Measurements from ENCODE around the gene ROCK1.
"Not testable (repeated sequence)": the region's sequence is repeated elsewhere in the genome, so short reads cannot be mapped to it uniquely, and the experiment has no call there.

ROCK1 gene

GRCh38 chr18:21111346-21112139 lies at the start of gene ROCK1:
ROCK1 (minus strand) TSS chr18:21111813; CDS start chr18:21110910, 903 bp downstream.
- no peak for TF ChIP-seq CTCF (IDR thresholded peaks at IDR 0.05; ENCODE audit: insufficient read depth, low read length, missing control alignments)
- peak; percentile 74 for DNase-seq (ENCODE audit: low read depth, low spot score)
- POLR2A ChIA-PET = interaction anchor here (0.5 to 1.5 kb wide), 6 partner anchors 11 to 112 kb away, joined by 3 to 11 read pairs (median 4); no protein-coding TSS in a partner anchor
- peak within 1 kb of the TSS; percentile 94 for H3K4me3 ChIP-seq (ENCODE audit: low read depth, low read length)
- CTCF ChIA-PET = interaction anchor here (0.9 to 1.7 kb wide), 2 partner anchors 64 to 68 kb away, joined by 3 to 12 read pairs; no protein-coding TSS in a partner anchor

GRCh38 chr18:21155443-21155842 lies 43.8 kb upstream of the ROCK1 start:
- CTCF ChIA-PET = no interaction called here
- POLR2A ChIA-PET = no interaction called here

GRCh38 chr18:21146016-21146415 lies 34.4 kb upstream of the ROCK1 start:
- no peak overlapping the region for H3K4me3 ChIP-seq (ENCODE audit: low read depth, low read length)
- ChIA-PET POLR2A (no interaction called here), CTCF (interaction anchor here (1.6 kb wide), 1 partner anchor 34 kb away, joined by 5 read pairs; no protein-coding TSS in a partner anchor)
- TF ChIP-seq CTCF (IDR thresholded peaks at IDR 0.05; ENCODE audit: insufficient read depth, low read length, missing control alignments) = no peak
- DNase-seq (ENCODE audit: low read depth, low spot score) = no peak

More at GRCh38 chr18:21155443-21155842, 43.8 kb upstream of the ROCK1 start:
- DNase-seq (ENCODE audit: low read depth, low spot score) = no peak
- no peak for TF ChIP-seq CTCF (IDR thresholded peaks at IDR 0.05; ENCODE audit: insufficient read depth, low read length, missing control alignments)
- no peak overlapping the region for H3K4me3 ChIP-seq (ENCODE audit: low read depth, low read length)

GRCh38 chr18:21145371-21145770 lies 33.8 kb upstream of the ROCK1 start:
- no peak for TF ChIP-seq CTCF (IDR thresholded peaks at IDR 0.05; ENCODE audit: insufficient read depth, low read length, missing control alignments)
- POLR2A ChIA-PET = no interaction called here
- no peak for DNase-seq (ENCODE audit: low read depth, low spot score)
- H3K4me3 ChIP-seq (ENCODE audit: low read depth, low read length) = no peak overlapping the region
- CTCF ChIA-PET = interaction anchor here (1.6 kb wide), 1 partner anchor 35 kb away, joined by 5 read pairs; no protein-coding TSS in a partner anchor

GRCh38 chr18:21141668-21142422 lies 30.2 kb upstream of the ROCK1 start:
- H3K4me3 ChIP-seq (ENCODE audit: low read depth, low read length) = no peak overlapping the region
- TF ChIP-seq CTCF (IDR thresholded peaks at IDR 0.05; ENCODE audit: insufficient read depth, low read length, missing control alignments) = no peak
- CTCF ChIA-PET = no interaction called here
- DNase-seq (ENCODE audit: low read depth, low spot score) = no peak
- POLR2A ChIA-PET = no interaction called here

- POLR2A ChIA-PET; H3K4me3 ChIP-seq (ENCODE audit: low read depth, low read length); CTCF ChIA-PET; DNase-seq (ENCODE audit: low read depth, low spot score): not testable (repeated sequence)
These were observed 26.3 kb upstream of the ROCK1 start for GRCh38 chr18:21137719-21138488.

All from AG04449 (cell line).